Motor neuron (in vitro differentiated cells): ENCODE results near the gene TOLLIP. TPM values are rescaled to one million over a fixed set of nuclear protein-coding genes. Genes with fewer than 3 reads are reported as not detected.

Source experiments
- ATAC-seq, 8 experiments: fragments of 200-7000 bp; cut with Tn5 transposase; replicated peaks in 6 of 8; 2 replicates each; pipeline ENCODE4 v1.8.0; 2021; ENCODE audit warnings: mild to moderate bottlenecking in 8 of 8, moderate library complexity in 8 of 8
- H3K27ac ChIP-seq, 2 donors: fragments of 250-450 bp; sonication (Bioruptor Pico); 2 replicates each; pipeline ENCODE4 v1.9.0; 2021; ENCODE audit warnings: antibody characterized with exemption in 2 of 2, mild to moderate bottlenecking in 2 of 2, moderate library complexity in 1 of 2
- H3K4me1 ChIP-seq, 2 donors: fragments of 250-450 bp; sonication (Bioruptor Pico); replicated peaks in 1 of 2; 2 replicates each; pipeline ENCODE4 v1.6.1; 2021; ENCODE audit warnings: antibody characterized with exemption in 2 of 2, mild to moderate bottlenecking in 2 of 2, moderate library complexity in 1 of 2
- H3K4me3 ChIP-seq, 5 donors: fragments of 250-450 bp; sonication (Bioruptor Pico); 2 replicates each; pipeline ENCODE4 v1.9.0; 2021; ENCODE audit warnings: antibody characterized with exemption in 5 of 5, mild to moderate bottlenecking in 5 of 5, moderate library complexity in 4 of 5
- WGBS, 10 experiments: fragments of 450-650 bp; shearing (Covaris generic); methylation state at CpG; one replicate each; pipeline ENCODE4 v1.0.0; 2022; 5-methylcytosine and 5-hydroxymethylcytosine counted together
- in situ Hi-C, 9 experiments: fragments of 400-800 bp; cut with MboI; loops; one replicate each; pipeline ENCODE4 v1.15.0; 2021; ENCODE audit warnings: low sequenced_read_pairs in 9 of 9, low pct_unique_long_range_greater_than_20kb in 2 of 9; ENCODE audit not compliant: unreplicated experiment in 9 of 9
- total RNA-seq, 8 experiments: library from RNA; unstranded; fragments of 300-600 nt; gene quantifications; 2 replicates each; pipeline versions ENCODE4 v1.2.3 to v1.2.4, GENCODE V29; 2022

Gene TOLLIP
- total RNA-seq, 8 experiments from 2014 or later: 11.5 to 27.5 (median 21.1) TPM

GRCh38 chr11:1280116-1281035 lies 29.1 kb downstream of the TOLLIP start:
- no peak overlapping the region for H3K27ac ChIP-seq
- no peaks in the 10 kb centered on the region for H3K4me1 ChIP-seq
- 82 to 100% (median 97%) methylated on average over 1 to 19 of the region's 46 CpGs; no CpG with 5 or more reads in 3 of the 10 experiments for WGBS, 10 experiments
- H3K4me3 ChIP-seq: no peak overlapping the region
- in situ Hi-C loops: loop anchor here in 1 of 9 experiments (25.0 kb wide), 1 partner anchor 232 kb away; no protein-coding TSS in a partner anchor
- ATAC-seq: no peak

GRCh38 chr11:1279674-1280055 lies 29.8 kb downstream of the TOLLIP start:
- Histone ChIP-seq H3K27ac (no peak overlapping the region), H3K4me1 (no peaks in the 10 kb centered on the region), H3K4me3 (no peak overlapping the region)
- in situ Hi-C loops: loop anchor here in 1 of 9 experiments (25.0 kb wide), 1 partner anchor 233 kb away; no protein-coding TSS in a partner anchor
- 60 to 96% (median 83%) methylated on average over 1 to 8 of the region's 14 CpGs; no CpG with 5 or more reads in 5 of the 10 experiments for WGBS, 10 experiments
- ATAC-seq: no peak

GRCh38 chr11:1278766-1279673 lies 30.4 kb downstream of the TOLLIP start:
- Histone ChIP-seq H3K4me1 (no peaks in the 10 kb centered on the region), H3K4me3 (no peak overlapping the region), H3K27ac (no peak overlapping the region)
- 40 to 100% (median 96%) methylated on average over 1 to 4 of the region's 40 CpGs; no CpG with 5 or more reads in 4 of the 10 experiments for WGBS, 10 experiments
- in situ Hi-C loops: loop anchor here in 1 of 9 experiments (25.0 kb wide), 1 partner anchor 233 kb away; no protein-coding TSS in a partner anchor
- ATAC-seq: no peak

GRCh38 chr11:1277936-1278512 lies 31.4 kb downstream of the TOLLIP start:
- Histone ChIP-seq H3K4me1 (no peaks in the 10 kb centered on the region), H3K27ac (no peak overlapping the region), H3K4me3 (no peak overlapping the region)
- in situ Hi-C loops: loop anchor here in 1 of 9 experiments (25.0 kb wide), 1 partner anchor 234 kb away; no protein-coding TSS in a partner anchor
- no peak for ATAC-seq
- WGBS, 10 experiments: 77 to 100% (median 96%) methylated on average over 1 to 8 of the region's 27 CpGs; no CpG with 5 or more reads in 6 of the 10 experiments

GRCh38 chr11:1276866-1277615 lies 32.4 kb downstream of the TOLLIP start:
- Histone ChIP-seq H3K27ac (no peak overlapping the region), H3K4me1 (no peaks in the 10 kb centered on the region), H3K4me3 (no peak overlapping the region)
- no peak for ATAC-seq
- in situ Hi-C loops: loop anchor here in 1 of 9 experiments (25.0 kb wide), 1 partner anchor 235 kb away; no protein-coding TSS in a partner anchor
- WGBS, 10 experiments: 86 to 100% (median 92%) methylated on average over 1 to 17 of the region's 37 CpGs; no CpG with 5 or more reads in 4 of the 10 experiments

- no peak overlapping the region for H3K4me3 ChIP-seq
- H3K27ac ChIP-seq: no peak overlapping the region
- WGBS, 10 experiments: 88 to 100% (median 92%) methylated on average over 1 to 10 of the region's 32 CpGs; no CpG with 5 or more reads in 5 of the 10 experiments
- peaks cover 0 to under 1% of the 10 kb centered on the region in 2 donors for H3K4me1 ChIP-seq
- peak in 1 of 8 experiments; percentile 20 for ATAC-seq
- in situ Hi-C loops: loop anchor here in 1 of 9 experiments (25.0 kb wide), 1 partner anchor 236 kb away; no protein-coding TSS in a partner anchor
Observed at GRCh38 chr11:1276041-1276790, 33.2 kb downstream of the TOLLIP start.

GRCh38 chr11:1275021-1275420 lies 34.4 kb downstream of the TOLLIP start:
- in situ Hi-C loops: loop anchor here in 1 of 9 experiments (25.0 kb wide), 1 partner anchor 237 kb away; no protein-coding TSS in a partner anchor
- peaks cover 0 to 8% of the 10 kb centered on the region in 2 donors for H3K4me1 ChIP-seq
- WGBS, 10 experiments: 85 to 100% (median 95%) methylated on average over 1 to 14 of the region's 18 CpGs; no CpG with 5 or more reads in 3 of the 10 experiments
- H3K27ac ChIP-seq: no peak overlapping the region
- ATAC-seq: no peak
- H3K4me3 ChIP-seq: no peak overlapping the region

GRCh38 chr11:1274501-1274900 lies 34.9 kb downstream of the TOLLIP start:
- in situ Hi-C loops: no loop called here
- Histone ChIP-seq H3K4me1 (peaks cover 0 to 8% of the 10 kb centered on the region in 2 donors), H3K27ac (no peak overlapping the region), H3K4me3 (no peak overlapping the region)
- WGBS, 10 experiments: 60 to 100% (median 90%) methylated on average over 1 to 8 of the region's 14 CpGs; no CpG with 5 or more reads in 6 of the 10 experiments
- ATAC-seq: peak in 1 of 8 experiments; percentile 3

GRCh38 chr11:1272531-1272930 lies 36.9 kb downstream of the TOLLIP start:
- no peak for ATAC-seq
- Histone ChIP-seq H3K4me1 (peaks cover 0 to 8% of the 10 kb centered on the region in 2 donors), H3K27ac (no peak overlapping the region), H3K4me3 (no peak overlapping the region)
- in situ Hi-C loops: no loop called here
- 80 to 100% (median 95%) methylated on average over 1 to 17 of the region's 30 CpGs; no CpG with 5 or more reads in 1 of the 10 experiments for WGBS, 10 experiments

- in situ Hi-C loops: no loop called here
- Histone ChIP-seq H3K4me3 (no peak overlapping the region), H3K4me1 (peaks cover 0 to 8% of the 10 kb centered on the region in 2 donors), H3K27ac (no peak overlapping the region)
- ATAC-seq: no peak
- 50 to 100% methylated on average over 2 to 5 of the region's 30 CpGs; no CpG with 5 or more reads in 8 of the 10 experiments for WGBS, 10 experiments
Observed at GRCh38 chr11:1271927-1272326, 37.5 kb downstream of the TOLLIP start.

- Histone ChIP-seq H3K4me1 (peaks cover 0 to 8% of the 10 kb centered on the region in 2 donors), H3K27ac (no peak overlapping the region), H3K4me3 (no peak overlapping the region)
- in situ Hi-C loops: no loop called here
- 33 to 92% (median 61%) methylated on average over 2 to 8 of the region's 9 CpGs; no CpG with 5 or more reads in 3 of the 10 experiments for WGBS, 10 experiments
- peak in 2 of 8 experiments; percentile 4 to 6 for ATAC-seq
Observed at GRCh38 chr11:1271406-1271805, 38.0 kb downstream of the TOLLIP start.
